Measurements from ENCODE around the gene NR3C2. TPM values are rescaled to one million over a fixed set of nuclear protein-coding genes. Genes with fewer than 3 reads are reported as not detected.

The NR3C2 gene
- total and polyA plus RNA-seq, 2 donors: 0.52 to 1.8 TPM

DNA sequence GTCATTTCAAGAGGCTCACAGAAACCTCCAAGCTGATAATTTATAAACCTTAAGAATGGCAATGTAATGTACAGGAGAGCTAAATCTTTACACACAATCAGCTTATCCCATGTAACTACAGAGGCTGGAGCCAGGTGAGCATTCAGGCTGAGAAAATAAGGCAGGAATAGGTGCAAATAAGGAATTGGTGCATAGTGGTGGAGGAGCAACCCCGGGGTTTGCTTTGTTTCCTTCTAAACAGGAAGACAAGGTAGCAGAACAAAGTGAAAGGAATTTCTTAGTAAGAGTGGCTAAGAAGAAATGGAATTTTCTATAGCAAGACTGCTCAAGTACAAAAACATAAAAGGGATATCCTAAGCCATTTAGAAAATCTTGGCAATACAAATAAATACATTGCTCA, 82.4 kb downstream of the NR3C2 start:
- 18% methylated on average over 1 of the region's 1 CpG for WGBS
- Histone ChIP-seq H3K27me3 (ENCODE audit: control insufficient read depth in 2 of 2, insufficient read depth in 1 of 2, low read length in 1 of 2) (no peaks in the 10 kb centered on the region), H3K9me3 (ENCODE audit: control insufficient read depth in 2 of 2, insufficient read depth in 1 of 2, low read length in 1 of 2) (no peaks in the 10 kb centered on the region), H3K27ac (ENCODE audit: low read depth in 1 of 2, low read length in 1 of 2) (no peak overlapping the region), H3K36me3 (ENCODE audit: control insufficient read depth in 2 of 2, insufficient read depth in 2 of 2, low read length in 1 of 2) (no peaks in the 10 kb centered on the region), H3K4me3 (ENCODE audit: low read length in 2 of 2) (no peak overlapping the region), H3K4me1 (ENCODE audit: control insufficient read depth in 2 of 2, insufficient read depth in 2 of 2, low read length in 2 of 2) (no peaks in the 10 kb centered on the region)
- no peak for DNase-seq (ENCODE audit: low read depth in 6 of 9, low spot score in 9 of 9)

- H3K36me3 ChIP-seq (ENCODE audit: control insufficient read depth in 2 of 2, insufficient read depth in 2 of 2, low read length in 1 of 2): no peaks in the 10 kb centered on the region
- H3K4me1 ChIP-seq (ENCODE audit: control insufficient read depth in 2 of 2, insufficient read depth in 2 of 2, low read length in 2 of 2): no peaks in the 10 kb centered on the region
- no peak for DNase-seq (ENCODE audit: low read depth in 6 of 9, low spot score in 9 of 9)
- H3K9me3 ChIP-seq (ENCODE audit: control insufficient read depth in 2 of 2, insufficient read depth in 1 of 2, low read length in 1 of 2): no peaks in the 10 kb centered on the region
- no peak overlapping the region for H3K4me3 ChIP-seq (ENCODE audit: low read length in 2 of 2)
- 88% methylated on average over 4 of the region's 4 CpGs for WGBS
- no peak overlapping the region for H3K27ac ChIP-seq (ENCODE audit: low read depth in 1 of 2, low read length in 1 of 2)
- no peaks in the 10 kb centered on the region for H3K27me3 ChIP-seq (ENCODE audit: control insufficient read depth in 2 of 2, insufficient read depth in 1 of 2, low read length in 1 of 2)
Measured at GRCh38 chr4:148355442-148356123, 86.6 kb downstream of the NR3C2 start.

GRCh38 chr4:148354186-148354585, 88.0 kb downstream of the NR3C2 start:
- no peak for DNase-seq (ENCODE audit: low read depth in 6 of 9, low spot score in 9 of 9)
- no peaks in the 10 kb centered on the region for H3K9me3 ChIP-seq (ENCODE audit: control insufficient read depth in 2 of 2, insufficient read depth in 1 of 2, low read length in 1 of 2)
- 96% methylated on average over 4 of the region's 4 CpGs for WGBS
- H3K4me1 ChIP-seq (ENCODE audit: control insufficient read depth in 2 of 2, insufficient read depth in 2 of 2, low read length in 2 of 2): no peaks in the 10 kb centered on the region
- no peak overlapping the region for H3K4me3 ChIP-seq (ENCODE audit: low read length in 2 of 2)
- H3K27ac ChIP-seq (ENCODE audit: low read depth in 1 of 2, low read length in 1 of 2): no peak overlapping the region
- no peaks in the 10 kb centered on the region for H3K36me3 ChIP-seq (ENCODE audit: control insufficient read depth in 2 of 2, insufficient read depth in 2 of 2, low read length in 1 of 2)
- H3K27me3 ChIP-seq (ENCODE audit: control insufficient read depth in 2 of 2, insufficient read depth in 1 of 2, low read length in 1 of 2): no peaks in the 10 kb centered on the region

- Histone ChIP-seq H3K27me3 (ENCODE audit: control insufficient read depth in 2 of 2, insufficient read depth in 1 of 2, low read length in 1 of 2) (no peaks in the 10 kb centered on the region), H3K27ac (ENCODE audit: low read depth in 1 of 2, low read length in 1 of 2) (no peak overlapping the region), H3K4me1 (ENCODE audit: control insufficient read depth in 2 of 2, insufficient read depth in 2 of 2, low read length in 2 of 2) (no peaks in the 10 kb centered on the region), H3K4me3 (ENCODE audit: low read length in 2 of 2) (no peak overlapping the region), H3K36me3 (ENCODE audit: control insufficient read depth in 2 of 2, insufficient read depth in 2 of 2, low read length in 1 of 2) (no peaks in the 10 kb centered on the region), H3K9me3 (ENCODE audit: control insufficient read depth in 2 of 2, insufficient read depth in 1 of 2, low read length in 1 of 2) (no peaks in the 10 kb centered on the region)
- DNase-seq (ENCODE audit: low read depth in 6 of 9, low spot score in 9 of 9): no peak
Measured at GRCh38 chr4:148353571-148353970, 88.6 kb downstream of the NR3C2 start.

GRCh38 chr4:148349153-148349552, 93.1 kb downstream of the NR3C2 start:
- 96% methylated on average over 2 of the region's 2 CpGs for WGBS
- Histone ChIP-seq H3K9me3 (ENCODE audit: control insufficient read depth in 2 of 2, insufficient read depth in 1 of 2, low read length in 1 of 2) (no peaks in the 10 kb centered on the region), H3K27me3 (ENCODE audit: control insufficient read depth in 2 of 2, insufficient read depth in 1 of 2, low read length in 1 of 2) (no peaks in the 10 kb centered on the region), H3K4me3 (ENCODE audit: low read length in 2 of 2) (no peak overlapping the region), H3K4me1 (ENCODE audit: control insufficient read depth in 2 of 2, insufficient read depth in 2 of 2, low read length in 2 of 2) (no peaks in the 10 kb centered on the region), H3K36me3 (ENCODE audit: control insufficient read depth in 2 of 2, insufficient read depth in 2 of 2, low read length in 1 of 2) (no peaks in the 10 kb centered on the region), H3K27ac (ENCODE audit: low read depth in 1 of 2, low read length in 1 of 2) (no peak overlapping the region)
- no peak for DNase-seq (ENCODE audit: low read depth in 6 of 9, low spot score in 9 of 9)

GRCh38 chr4:148346657-148347056, 95.6 kb downstream of the NR3C2 start:
- Histone ChIP-seq H3K27me3 (ENCODE audit: control insufficient read depth in 2 of 2, insufficient read depth in 1 of 2, low read length in 1 of 2) (no peaks in the 10 kb centered on the region), H3K4me3 (ENCODE audit: low read length in 2 of 2) (no peak overlapping the region), H3K27ac (ENCODE audit: low read depth in 1 of 2, low read length in 1 of 2) (no peak overlapping the region), H3K4me1 (ENCODE audit: control insufficient read depth in 2 of 2, insufficient read depth in 2 of 2, low read length in 2 of 2) (no peaks in the 10 kb centered on the region), H3K9me3 (ENCODE audit: control insufficient read depth in 2 of 2, insufficient read depth in 1 of 2, low read length in 1 of 2) (no peaks in the 10 kb centered on the region), H3K36me3 (ENCODE audit: control insufficient read depth in 2 of 2, insufficient read depth in 2 of 2, low read length in 1 of 2) (no peaks in the 10 kb centered on the region)
- 94% methylated on average over 2 of the region's 2 CpGs for WGBS
- DNase-seq (ENCODE audit: low read depth in 6 of 9, low spot score in 9 of 9): no peak

DNA sequence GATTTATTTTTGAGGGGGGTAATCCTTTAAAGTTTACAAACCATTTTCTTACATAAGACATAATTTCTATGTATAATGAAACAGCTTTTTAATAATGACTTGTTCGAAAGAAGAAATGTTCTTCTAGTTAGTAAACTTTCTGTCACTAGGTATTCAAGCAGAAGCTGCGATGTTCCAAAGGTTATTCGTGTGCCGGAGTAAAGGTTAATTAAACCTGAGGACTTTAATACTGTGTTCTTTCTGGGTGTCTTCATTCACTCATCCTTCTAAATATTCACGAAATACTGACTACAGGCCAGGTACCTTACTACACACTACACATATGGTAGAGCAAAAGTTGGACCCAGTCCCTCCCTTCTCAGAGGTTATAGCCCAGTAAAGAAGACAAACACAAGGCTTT, 96.7 kb downstream of the NR3C2 start:
- H3K36me3 ChIP-seq (ENCODE audit: control insufficient read depth in 2 of 2, insufficient read depth in 2 of 2, low read length in 1 of 2): no peaks in the 10 kb centered on the region
- WGBS: 79% methylated on average over 5 of the region's 5 CpGs
- H3K27ac ChIP-seq (ENCODE audit: low read depth in 1 of 2, low read length in 1 of 2): no peak overlapping the region
- H3K9me3 ChIP-seq (ENCODE audit: control insufficient read depth in 2 of 2, insufficient read depth in 1 of 2, low read length in 1 of 2): no peaks in the 10 kb centered on the region
- no peaks in the 10 kb centered on the region for H3K27me3 ChIP-seq (ENCODE audit: control insufficient read depth in 2 of 2, insufficient read depth in 1 of 2, low read length in 1 of 2)
- no peak overlapping the region for H3K4me3 ChIP-seq (ENCODE audit: low read length in 2 of 2)
- DNase-seq (ENCODE audit: low read depth in 6 of 9, low spot score in 9 of 9): no peak
- no peaks in the 10 kb centered on the region for H3K4me1 ChIP-seq (ENCODE audit: control insufficient read depth in 2 of 2, insufficient read depth in 2 of 2, low read length in 2 of 2)

- H3K9me3 ChIP-seq (ENCODE audit: control insufficient read depth in 2 of 2, insufficient read depth in 1 of 2, low read length in 1 of 2): no peaks in the 10 kb centered on the region
- 87% methylated on average over 1 of the region's 1 CpG for WGBS
- H3K27me3 ChIP-seq (ENCODE audit: control insufficient read depth in 2 of 2, insufficient read depth in 1 of 2, low read length in 1 of 2): no peaks in the 10 kb centered on the region
- H3K4me1 ChIP-seq (ENCODE audit: control insufficient read depth in 2 of 2, insufficient read depth in 2 of 2, low read length in 2 of 2): no peaks in the 10 kb centered on the region
- H3K4me3 ChIP-seq (ENCODE audit: low read length in 2 of 2): no peak overlapping the region
- no peak overlapping the region for H3K27ac ChIP-seq (ENCODE audit: low read depth in 1 of 2, low read length in 1 of 2)
- no peaks in the 10 kb centered on the region for H3K36me3 ChIP-seq (ENCODE audit: control insufficient read depth in 2 of 2, insufficient read depth in 2 of 2, low read length in 1 of 2)
- no peak for DNase-seq (ENCODE audit: low read depth in 6 of 9, low spot score in 9 of 9)
Measured at GRCh38 chr4:148344941-148345340, 97.3 kb downstream of the NR3C2 start.

DNA sequence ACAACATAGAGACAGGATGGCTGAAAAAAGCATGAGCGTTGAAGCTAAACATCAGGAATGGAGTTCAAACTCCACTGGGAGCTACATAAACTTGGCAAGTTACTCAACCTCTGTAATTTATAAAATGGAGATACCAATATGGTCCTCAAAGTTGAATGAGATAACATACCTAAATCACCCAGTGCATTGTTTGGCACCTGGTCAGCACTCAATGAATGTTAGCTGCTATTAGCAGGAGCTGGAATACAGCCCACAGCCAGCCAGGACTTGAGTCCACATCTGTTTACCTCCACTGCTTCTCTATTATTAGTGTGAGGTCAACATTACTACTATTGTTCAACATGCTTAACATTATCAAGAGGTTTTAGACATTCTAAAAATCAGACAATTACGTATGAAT, 97.9 kb downstream of the NR3C2 start:
- H3K4me3 ChIP-seq (ENCODE audit: low read length in 2 of 2): no peak overlapping the region
- H3K9me3 ChIP-seq (ENCODE audit: control insufficient read depth in 2 of 2, insufficient read depth in 1 of 2, low read length in 1 of 2): no peaks in the 10 kb centered on the region
- no peaks in the 10 kb centered on the region for H3K27me3 ChIP-seq (ENCODE audit: control insufficient read depth in 2 of 2, insufficient read depth in 1 of 2, low read length in 1 of 2)
- WGBS: 96% methylated on average over 2 of the region's 2 CpGs
- DNase-seq (ENCODE audit: low read depth in 6 of 9, low spot score in 9 of 9): no peak
- H3K36me3 ChIP-seq (ENCODE audit: control insufficient read depth in 2 of 2, insufficient read depth in 2 of 2, low read length in 1 of 2): no peaks in the 10 kb centered on the region
- H3K4me1 ChIP-seq (ENCODE audit: control insufficient read depth in 2 of 2, insufficient read depth in 2 of 2, low read length in 2 of 2): no peaks in the 10 kb centered on the region
- H3K27ac ChIP-seq (ENCODE audit: low read depth in 1 of 2, low read length in 1 of 2): no peak overlapping the region

Measured in thymus (tissue), 11 donors.